IPS-NIHi7 (cell line): ENCODE measurements around the gene RHAG.

Experiments
- DNase-seq: peaks from one replicate; pipeline ENCODE4 v3.0.0; 2012; ENCODE audit warnings: mixed read lengths; ENCODE audit errors: extremely low spot score

The RHAG gene

DNA sequence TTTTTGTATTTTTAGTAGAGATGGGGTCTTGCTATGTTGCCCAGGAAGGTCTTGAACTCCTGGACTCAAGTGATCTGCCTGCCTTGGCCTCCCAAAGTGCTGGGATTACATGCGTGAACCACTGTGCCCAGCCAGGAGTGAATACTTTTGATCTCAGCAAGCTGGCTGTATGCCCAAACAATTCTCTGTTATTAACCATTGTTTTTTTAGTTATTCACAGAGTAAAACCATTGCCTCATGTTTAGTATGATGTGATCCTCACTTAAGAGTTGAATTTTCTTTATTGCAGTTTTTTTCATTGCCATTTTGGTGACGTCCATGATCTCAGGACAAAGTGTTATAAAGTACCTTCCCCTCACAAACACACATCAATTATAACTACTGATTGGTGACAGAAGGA lies 71.4 kb downstream of the RHAG start:
- no peak for DNase-seq

DNA sequence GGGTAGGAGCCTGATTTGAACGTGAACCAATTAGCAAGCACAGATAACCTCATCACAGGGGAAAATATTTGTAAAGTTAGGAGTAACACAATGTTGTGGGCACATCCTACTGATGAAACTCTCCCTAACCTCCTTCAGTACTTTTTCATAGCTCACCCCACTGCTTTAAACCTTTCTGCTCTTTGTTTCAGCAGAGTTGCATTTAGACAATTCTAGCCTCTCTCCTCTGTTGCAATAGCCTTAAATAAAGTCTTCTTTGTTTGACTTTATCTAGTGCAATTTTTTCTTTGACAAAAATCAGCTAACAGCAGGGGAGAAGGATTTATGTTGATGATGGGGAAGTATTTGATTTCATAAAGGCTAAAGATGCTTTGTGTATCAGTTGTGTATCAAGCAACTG lies 72.1 kb downstream of the RHAG start:
- no peak for DNase-seq

DNA sequence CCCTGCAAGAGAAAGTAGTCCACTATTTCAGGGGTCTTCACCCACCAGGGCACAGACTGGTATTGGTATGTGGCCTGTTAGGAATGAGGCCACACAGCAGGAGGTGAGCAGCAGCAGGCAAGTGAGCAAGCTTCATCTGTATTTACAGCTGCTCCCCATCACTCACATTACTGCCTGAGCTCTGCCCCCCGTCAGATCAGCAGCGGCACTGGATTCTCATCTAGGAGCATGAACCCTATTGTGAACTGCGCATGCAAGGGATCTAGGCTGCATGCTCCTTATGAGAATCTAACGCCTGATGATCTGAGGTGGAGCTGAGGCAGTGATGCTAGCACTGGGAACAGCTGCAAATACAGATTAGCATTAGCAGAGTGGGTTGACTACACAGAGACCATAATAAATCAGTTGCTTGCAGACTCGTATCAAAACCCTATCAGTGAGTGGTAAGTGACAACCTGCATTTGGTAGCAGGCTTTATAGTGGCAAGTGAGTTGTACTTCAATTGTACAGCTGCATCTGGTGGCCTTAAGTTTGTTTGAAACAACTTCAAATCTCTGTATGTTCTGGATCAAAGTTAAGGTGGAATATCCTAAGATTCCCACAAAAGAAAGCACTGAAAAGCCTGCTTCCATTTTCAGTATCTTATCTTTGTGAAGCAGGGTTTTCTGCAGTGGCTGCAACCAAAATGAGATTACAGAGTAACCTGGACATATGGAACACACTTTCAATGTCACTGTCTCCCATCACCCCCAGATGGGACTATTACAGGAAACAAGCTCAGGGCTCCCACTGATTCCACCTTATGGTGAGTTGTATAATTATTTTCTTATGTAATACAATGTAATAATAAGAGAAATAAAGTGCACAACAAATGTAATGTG lies 73.4 kb downstream of the RHAG start:
- no peak for DNase-seq

DNA sequence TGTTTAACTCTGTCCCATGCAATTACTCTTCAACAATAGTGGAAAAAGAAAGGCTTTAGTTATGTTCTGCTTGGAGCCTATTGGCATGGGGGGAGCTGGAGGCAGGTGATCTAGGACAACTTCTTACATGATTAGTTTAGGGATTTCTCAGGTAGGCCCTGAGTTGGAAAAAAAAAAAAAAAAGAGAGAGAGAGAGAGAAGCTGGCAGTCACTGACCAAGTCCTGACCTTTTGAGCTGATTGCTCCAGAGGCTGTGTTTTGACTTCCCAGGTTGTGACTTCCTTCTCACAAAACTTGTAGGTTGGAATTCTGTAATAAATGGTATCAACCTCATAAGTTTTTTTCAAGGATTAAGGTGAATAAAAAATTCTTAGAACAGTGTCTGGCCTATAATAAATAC lies 78.4 kb downstream of the RHAG start:
- DNase-seq: no peak

DNA sequence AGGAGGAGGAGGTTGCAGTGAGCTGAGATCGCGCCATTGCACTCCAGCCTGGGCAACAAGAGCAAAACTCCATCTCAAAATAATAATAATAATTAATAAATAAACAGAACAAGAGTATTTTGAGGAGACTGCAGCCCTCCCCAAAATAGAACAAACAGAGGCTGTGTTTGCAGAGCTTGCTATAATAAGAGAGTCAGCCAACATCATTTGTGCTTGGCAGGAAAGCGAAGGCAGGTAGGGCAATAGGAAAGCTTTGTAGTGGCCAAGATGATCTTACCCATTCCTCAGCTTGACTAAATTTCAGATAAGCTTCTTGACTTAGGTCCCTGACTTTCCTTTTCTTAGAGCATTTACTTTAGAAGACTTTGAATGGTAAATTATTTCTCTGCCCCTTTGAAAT lies 79.5 kb downstream of the RHAG start:
- DNase-seq: no peak

DNA sequence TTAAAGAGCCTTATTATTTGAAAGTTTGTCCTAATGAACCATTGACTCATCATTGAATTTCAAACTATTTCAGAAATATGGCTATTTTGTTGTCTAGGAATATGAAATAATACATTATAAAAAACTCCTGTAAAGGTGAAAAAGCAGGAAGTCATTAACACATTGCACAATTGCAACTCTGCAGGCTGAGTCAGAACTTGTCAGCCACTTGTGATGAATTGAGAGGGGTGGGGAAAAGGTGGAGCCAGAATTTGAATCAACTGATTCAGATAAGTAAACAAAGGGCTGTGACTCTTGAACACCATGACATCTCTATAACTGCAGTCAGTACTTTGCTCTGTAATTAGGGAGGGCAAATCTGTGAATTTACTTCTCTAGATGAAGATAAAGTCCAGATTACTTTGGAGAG lies 80.2 kb downstream of the RHAG start:
- DNase-seq: no peak

DNA sequence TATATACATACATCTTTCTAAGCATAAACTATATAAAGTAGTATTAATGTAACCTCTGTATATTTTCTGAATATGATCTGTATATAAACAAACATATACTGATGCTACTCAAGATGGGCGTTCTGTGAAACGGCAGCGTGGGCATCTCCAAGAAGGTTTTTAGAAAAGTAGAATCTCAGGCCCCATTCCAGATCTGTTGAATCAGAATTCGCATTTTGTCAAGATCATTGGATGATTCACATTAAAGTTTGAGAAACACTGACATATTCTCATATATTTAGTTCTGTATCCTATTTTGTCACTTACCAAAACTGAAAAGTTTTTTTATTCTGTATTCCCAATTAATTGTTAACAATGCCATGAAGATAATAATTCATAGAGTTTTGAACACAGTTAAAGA lies 80.7 kb downstream of the RHAG start:
- no peak for DNase-seq
